ENCODE results near the gene ADCY3.

Gene ADCY3

DNA sequence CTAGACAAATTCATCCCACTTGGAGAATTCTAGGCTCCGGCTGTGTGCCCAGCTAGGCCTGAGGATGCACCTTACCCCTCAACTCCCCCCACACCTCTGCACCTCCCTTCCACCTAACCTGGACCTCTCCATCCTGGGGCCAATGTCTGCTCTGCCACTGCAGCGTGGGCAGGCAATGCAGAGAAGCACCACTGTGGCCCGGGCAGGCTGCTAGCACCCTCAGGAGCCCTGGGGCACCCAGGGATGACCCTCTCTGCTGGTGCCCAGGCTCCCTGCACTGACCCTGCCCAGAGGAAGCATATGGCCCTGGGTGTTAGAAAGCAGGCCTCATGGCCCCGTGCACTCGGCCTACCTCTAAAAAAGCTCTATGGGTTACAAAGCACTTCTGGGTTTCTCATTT lies 49.6 kb downstream of the ADCY3 start:
- no peak for TF ChIP-seq CTCF (IDR thresholded peaks at IDR 0.05; ENCODE audit: low read depth, low read length)

DNA sequence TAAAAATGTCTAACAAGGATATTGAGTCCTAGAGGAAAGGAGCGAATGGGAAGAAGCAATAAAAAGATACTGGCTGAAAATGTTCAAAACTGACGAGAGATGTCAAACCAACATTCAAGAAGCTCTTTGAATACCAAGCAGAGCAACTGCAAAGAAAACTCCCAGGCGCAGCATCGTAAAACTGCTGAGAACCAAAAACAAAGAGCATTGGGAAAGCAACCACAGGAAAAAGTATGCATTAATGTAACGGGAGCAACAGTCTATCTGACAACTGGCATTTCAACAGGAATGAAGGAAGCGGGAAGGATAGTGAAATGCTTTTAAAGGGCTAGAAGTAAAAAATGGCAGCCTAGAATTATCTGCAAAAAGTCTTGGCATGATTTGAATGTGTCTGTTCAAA lies 53.1 kb downstream of the ADCY3 start:
- TF ChIP-seq CTCF (IDR thresholded peaks at IDR 0.05; ENCODE audit: low read depth, low read length) = no peak
- H3K4me3 ChIP-seq (replicated peaks in 1 of 2; ENCODE audit: low read depth in 2 of 2, low read length in 2 of 2) = no peak overlapping the region
- no peak for DNase-seq (ENCODE audit: low read depth in 2 of 2)

More for the DNA sequence above, 49.6 kb downstream of the ADCY3 start:
- DNase-seq (ENCODE audit: low read depth in 2 of 2) = no peak
- no peak overlapping the region for H3K4me3 ChIP-seq (replicated peaks in 1 of 2; ENCODE audit: low read depth in 2 of 2, low read length in 2 of 2)

DNA sequence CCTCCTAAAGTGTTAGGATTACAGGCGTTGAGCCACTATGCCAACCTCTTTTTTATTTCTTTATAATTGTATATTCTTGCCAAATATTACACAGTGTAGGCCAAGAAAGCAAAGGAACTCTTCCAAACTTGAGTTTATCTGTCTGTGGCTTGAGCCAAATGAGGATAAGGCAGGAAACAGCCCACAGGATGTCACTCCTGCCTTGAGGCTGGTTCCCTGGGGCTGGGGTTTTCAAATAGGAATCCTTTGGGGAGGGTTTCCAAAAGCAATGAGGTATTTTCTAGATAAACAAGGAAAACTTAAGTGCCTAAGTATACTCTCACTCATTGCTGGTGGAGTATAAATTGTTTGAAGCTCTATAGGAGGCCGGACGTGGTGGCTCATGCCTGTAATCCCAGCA lies 56.4 kb downstream of the ADCY3 start:
- peak in 1 of 2 donors; percentile 86 for DNase-seq (ENCODE audit: low read depth in 2 of 2)
- no peak for TF ChIP-seq CTCF (IDR thresholded peaks at IDR 0.05; ENCODE audit: low read depth, low read length)
- no peak overlapping the region for H3K4me3 ChIP-seq (replicated peaks in 1 of 2; ENCODE audit: low read depth in 2 of 2, low read length in 2 of 2)

DNA sequence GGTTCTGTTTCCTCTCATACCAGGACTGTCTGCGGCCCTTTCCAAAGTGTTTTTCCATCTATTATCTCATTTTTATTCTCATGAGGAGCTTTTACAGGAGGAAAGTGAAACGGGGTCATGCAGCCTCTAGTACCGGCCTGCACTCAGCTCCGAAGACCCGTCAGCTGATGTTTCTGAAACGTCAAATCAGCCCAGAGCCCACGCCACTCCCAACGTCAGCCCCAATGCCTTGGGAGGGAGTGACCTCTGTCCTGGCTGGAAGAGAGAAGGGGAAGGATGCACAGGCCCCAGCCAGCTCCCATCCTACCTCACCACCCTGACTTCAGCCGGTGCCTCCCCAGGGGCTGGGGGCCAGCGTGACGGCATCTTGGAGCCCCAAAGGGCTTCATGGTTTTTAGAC lies 58.5 kb downstream of the ADCY3 start:
- DNase-seq (ENCODE audit: low read depth in 2 of 2) = no peak
- no peak overlapping the region for H3K4me3 ChIP-seq (replicated peaks in 1 of 2; ENCODE audit: low read depth in 2 of 2, low read length in 2 of 2)
- TF ChIP-seq CTCF (IDR thresholded peaks at IDR 0.05; ENCODE audit: low read depth, low read length) = no peak

GRCh38 chr2:24860631-24861030 lies 59.4 kb downstream of the ADCY3 start:
- TF ChIP-seq CTCF (IDR thresholded peaks at IDR 0.05; ENCODE audit: low read depth, low read length) = no peak
- DNase-seq (ENCODE audit: low read depth in 2 of 2) = no peak
- H3K4me3 ChIP-seq (replicated peaks in 1 of 2; ENCODE audit: low read depth in 2 of 2, low read length in 2 of 2) = no peak overlapping the region

DNA sequence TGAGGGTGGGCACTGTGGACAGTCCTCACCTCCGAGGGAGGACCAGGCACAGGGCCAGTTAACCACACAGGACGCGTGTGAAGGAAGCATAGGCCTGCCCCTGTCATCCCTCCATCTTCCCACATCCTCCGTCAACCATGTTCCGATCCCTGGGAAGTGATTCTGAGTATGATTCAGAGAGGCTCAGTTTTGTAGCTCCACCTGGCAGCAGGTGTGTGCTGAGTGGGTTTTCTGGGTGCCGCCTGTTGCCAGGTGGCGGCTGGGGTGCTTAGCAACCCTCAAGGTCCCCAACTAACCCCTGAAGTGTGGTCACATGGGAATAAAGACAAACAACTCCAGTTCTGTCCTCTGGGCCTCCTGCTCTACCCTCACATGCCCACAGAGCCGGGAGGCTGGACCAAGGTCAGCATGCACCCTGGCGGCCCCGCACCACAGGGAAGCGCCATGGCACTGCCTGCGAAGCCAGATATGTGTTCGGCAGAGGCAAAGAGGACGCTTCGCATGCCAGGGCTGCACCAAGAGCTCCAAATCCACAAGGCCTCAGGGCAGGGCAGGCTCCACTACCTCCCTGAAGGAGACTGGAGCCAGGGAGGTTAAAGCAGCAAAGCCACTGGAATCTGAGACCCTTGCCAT lies 60.0 kb downstream of the ADCY3 start:
- no peak overlapping the region for H3K4me3 ChIP-seq (replicated peaks in 1 of 2; ENCODE audit: low read depth in 2 of 2, low read length in 2 of 2)
- no peak for TF ChIP-seq CTCF (IDR thresholded peaks at IDR 0.05; ENCODE audit: low read depth, low read length)
- no peak for DNase-seq (ENCODE audit: low read depth in 2 of 2)

DNA sequence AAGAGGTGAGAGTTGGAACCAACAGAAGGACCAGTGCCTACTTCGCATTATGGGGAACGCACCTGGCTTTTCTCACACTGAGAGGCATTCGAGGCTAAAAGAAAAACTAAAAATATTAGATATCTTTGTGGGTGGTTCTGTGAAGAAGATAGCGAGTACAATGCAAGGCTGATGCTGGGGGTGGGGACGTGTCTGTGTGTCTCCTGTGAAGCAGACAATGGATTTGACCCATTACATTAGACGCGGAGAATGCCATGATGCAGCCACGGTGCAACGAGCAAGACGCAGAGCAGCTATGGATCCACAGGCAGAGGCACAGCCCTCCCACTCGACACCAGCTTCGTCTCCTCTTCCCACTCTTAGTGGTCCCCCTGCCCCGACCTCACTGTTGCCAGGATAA lies 61.0 kb downstream of the ADCY3 start:
- no peak overlapping the region for H3K4me3 ChIP-seq (replicated peaks in 1 of 2; ENCODE audit: low read depth in 2 of 2, low read length in 2 of 2)
- DNase-seq (ENCODE audit: low read depth in 2 of 2) = no peak
- no peak for TF ChIP-seq CTCF (IDR thresholded peaks at IDR 0.05; ENCODE audit: low read depth, low read length)

Measured in cardiac fibroblast (primary cell).